Large intestine (tissue), 3 donors: ENCODE results near the gene RSAD1. TPM values are rescaled to one million over a fixed set of nuclear protein-coding genes. Genes with fewer than 3 reads are reported as not detected.

Experiments used
- DNase-seq, 2 donors: peaks; one replicate each; pipeline versions ENCODE4 v3.0.0 to v3.0.0-alpha.2; 2013
- H3K27ac ChIP-seq: one replicate; pipeline ENCODE4 v1.5.1; 2013; ENCODE audit warnings: low read length
- H3K27me3 ChIP-seq: 2 replicates; pipeline ENCODE4 v1.6.1; 2013; ENCODE audit warnings: low read length; ENCODE audit not compliant: control insufficient read depth, insufficient read depth
- H3K36me3 ChIP-seq: 2 replicates; pipeline ENCODE4 v1.6.1; 2013; ENCODE audit warnings: low read length; ENCODE audit not compliant: control insufficient read depth, insufficient read depth
- H3K4me1 ChIP-seq: one replicate; pipeline ENCODE4 v1.6.1; 2013; ENCODE audit warnings: low read length; ENCODE audit not compliant: control insufficient read depth, insufficient read depth
- H3K4me3 ChIP-seq: one replicate; pipeline ENCODE4 v1.5.1; 2013; ENCODE audit warnings: low read length
- H3K9me3 ChIP-seq: one replicate; pipeline ENCODE4 v1.6.1; 2013; ENCODE audit warnings: mild to moderate bottlenecking, low read depth, low read length, moderate library complexity; ENCODE audit not compliant: control insufficient read depth
- WGBS: methylation state at CpG from one replicate; pipeline ENCODE4 v1.1.5; 2013; ENCODE audit warnings: low lambda C conversion rate; ENCODE audit not compliant: insufficient coverage; 5-methylcytosine and 5-hydroxymethylcytosine counted together
- polyA plus RNA-seq: library from polyadenylated mRNA; unstranded; fragments of 120-200 nt; gene quantifications from one replicate; pipeline ENCODE4 v1.2.1, GENCODE V29; 2013

RSAD1 gene
- polyA plus RNA-seq, 1 donor = 39.3 TPM

- WGBS = no CpG with 5 or more reads among the region's 3 CpGs
- Histone ChIP-seq H3K9me3 (no peaks in the 10 kb centered on the region), H3K27ac (peak overlapping the region; percentile 71), H3K4me1 (peaks cover 21% of the 10 kb centered on the region), H3K27me3 (no peaks in the 10 kb centered on the region), H3K36me3 (peaks cover 23% of the 10 kb centered on the region), H3K4me3 (no peak overlapping the region)
- peak in 1 of 2 donors; percentile 46 for DNase-seq
Observed at GRCh38 chr17:50458270-50458669, 20.4 kb upstream of the RSAD1 start.

DNA sequence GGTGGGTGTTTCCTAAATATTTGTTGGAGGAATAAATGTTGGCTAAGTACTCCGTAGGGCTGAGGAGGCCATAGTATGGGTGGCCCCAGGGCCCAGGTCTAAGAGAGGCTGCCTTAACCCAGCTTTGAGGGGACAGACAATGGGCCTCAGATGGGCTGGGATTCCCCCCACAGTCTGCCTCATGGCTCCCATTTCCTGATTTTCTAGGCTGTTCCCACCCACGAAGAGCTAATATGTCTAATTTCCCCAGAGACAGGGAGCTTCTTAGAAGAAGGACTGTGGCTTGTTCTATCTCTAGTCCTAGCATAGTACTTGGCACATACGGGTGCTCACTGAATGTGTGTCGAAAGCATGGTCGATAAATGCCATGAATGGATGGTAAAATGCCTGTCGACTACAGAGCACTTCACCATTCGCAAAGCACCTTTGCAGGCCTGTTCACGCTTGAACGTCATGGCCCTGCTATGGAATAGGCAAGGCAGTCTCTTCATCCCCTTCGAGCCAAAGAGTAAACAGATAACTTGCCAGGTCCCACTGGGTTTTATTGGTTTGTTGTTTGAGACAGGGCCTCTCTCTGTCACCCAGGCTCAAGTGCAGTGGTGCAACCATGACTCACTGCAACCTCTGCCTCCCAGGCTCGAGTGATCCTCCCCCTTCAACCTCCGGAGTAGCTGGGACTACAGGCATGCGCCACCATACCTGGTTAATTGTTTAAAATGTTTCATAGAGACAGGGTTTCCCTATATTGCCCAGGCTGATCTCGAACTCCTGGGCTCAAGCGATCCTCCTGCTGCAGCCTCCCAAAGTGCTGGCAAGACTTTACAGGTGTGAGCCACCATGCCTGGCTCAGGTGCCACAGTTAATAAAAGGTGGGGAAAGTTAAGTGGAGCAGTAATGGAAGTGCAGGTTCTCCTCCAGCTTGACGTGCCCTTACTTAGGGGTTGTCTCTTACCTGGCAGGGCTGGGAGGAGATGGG lies 19.7 kb upstream of the RSAD1 start:
- Histone ChIP-seq H3K4me1 (peaks cover 21% of the 10 kb centered on the region), H3K9me3 (no peaks in the 10 kb centered on the region), H3K27me3 (no peaks in the 10 kb centered on the region), H3K4me3 (no peak overlapping the region), H3K27ac (peak overlapping the region; percentile 71), H3K36me3 (peaks cover 26% of the 10 kb centered on the region)
- WGBS = 80% methylated on average over 1 of the region's 16 CpGs
- DNase-seq = peak; percentile 81 to 88

DNA sequence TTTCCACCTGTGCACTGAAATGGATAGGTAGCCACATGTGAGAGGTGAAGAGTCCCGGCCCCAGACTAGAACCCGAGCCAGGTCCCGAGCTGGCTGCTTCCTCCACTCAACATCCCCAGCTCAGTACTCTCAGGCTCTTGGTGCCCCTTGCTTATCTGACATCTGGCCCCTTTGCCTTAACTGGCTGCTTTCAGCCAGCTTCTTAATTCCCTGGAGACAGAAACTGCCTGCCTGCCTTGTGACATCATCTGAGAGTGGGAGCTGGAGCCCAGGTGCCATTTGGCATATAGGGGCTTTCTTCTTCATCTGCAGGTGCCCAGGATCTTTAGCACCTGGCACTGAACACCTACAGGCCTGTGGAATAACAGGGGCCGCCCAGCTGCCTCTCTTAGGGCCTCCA lies 18.9 kb upstream of the RSAD1 start:
- H3K4me1 ChIP-seq = peaks cover 21% of the 10 kb centered on the region
- no peak for DNase-seq
- no peaks in the 10 kb centered on the region for H3K27me3 ChIP-seq
- no peaks in the 10 kb centered on the region for H3K9me3 ChIP-seq
- H3K4me3 ChIP-seq = no peak overlapping the region
- peak overlapping the region; percentile 30 for H3K27ac ChIP-seq
- no CpG with 5 or more reads among the region's 4 CpGs for WGBS
- peaks cover 28% of the 10 kb centered on the region for H3K36me3 ChIP-seq

GRCh38 chr17:50460831-50461526 lies 17.7 kb upstream of the RSAD1 start:
- no CpG with 5 or more reads among the region's 9 CpGs for WGBS
- Histone ChIP-seq H3K27ac (no peak overlapping the region), H3K27me3 (no peaks in the 10 kb centered on the region), H3K36me3 (peaks cover 33% of the 10 kb centered on the region), H3K4me1 (peaks cover 21% of the 10 kb centered on the region), H3K4me3 (no peak overlapping the region), H3K9me3 (no peaks in the 10 kb centered on the region)
- no peak for DNase-seq

DNA sequence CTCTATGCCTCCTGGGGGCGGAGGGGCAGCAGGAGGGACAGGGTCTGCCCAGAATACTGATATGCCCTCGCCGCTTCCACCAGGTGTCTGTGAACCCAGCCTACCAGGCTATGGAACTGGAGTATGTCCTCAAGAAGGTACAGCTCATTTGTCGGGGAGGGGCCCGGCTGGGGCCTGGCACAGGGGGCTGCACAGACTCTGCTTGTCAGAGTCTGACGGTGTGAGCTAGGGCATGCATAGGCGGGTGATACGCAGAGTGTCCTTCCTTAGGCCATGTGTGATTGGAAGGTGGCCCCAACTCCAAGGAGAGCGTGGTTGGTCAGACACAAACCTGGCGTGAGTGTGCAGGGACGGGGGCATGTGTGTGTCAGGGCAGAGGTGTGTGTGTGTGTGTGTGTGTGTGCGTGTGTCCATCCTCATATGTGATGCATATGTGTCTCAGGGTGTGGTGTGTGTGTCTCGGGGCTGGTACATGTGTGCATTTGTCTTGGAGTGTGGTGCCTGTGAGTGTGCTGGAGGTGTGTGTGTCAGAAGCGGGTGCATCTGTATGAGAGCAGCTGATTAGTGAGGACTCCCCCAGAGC lies 17.0 kb upstream of the RSAD1 start:
- Histone ChIP-seq H3K27ac (no peak overlapping the region), H3K36me3 (peaks cover 33% of the 10 kb centered on the region), H3K9me3 (no peaks in the 10 kb centered on the region), H3K4me3 (no peak overlapping the region), H3K4me1 (peaks cover 26% of the 10 kb centered on the region), H3K27me3 (no peaks in the 10 kb centered on the region)
- WGBS = no CpG with 5 or more reads among the region's 14 CpGs
- DNase-seq = no peak

DNA sequence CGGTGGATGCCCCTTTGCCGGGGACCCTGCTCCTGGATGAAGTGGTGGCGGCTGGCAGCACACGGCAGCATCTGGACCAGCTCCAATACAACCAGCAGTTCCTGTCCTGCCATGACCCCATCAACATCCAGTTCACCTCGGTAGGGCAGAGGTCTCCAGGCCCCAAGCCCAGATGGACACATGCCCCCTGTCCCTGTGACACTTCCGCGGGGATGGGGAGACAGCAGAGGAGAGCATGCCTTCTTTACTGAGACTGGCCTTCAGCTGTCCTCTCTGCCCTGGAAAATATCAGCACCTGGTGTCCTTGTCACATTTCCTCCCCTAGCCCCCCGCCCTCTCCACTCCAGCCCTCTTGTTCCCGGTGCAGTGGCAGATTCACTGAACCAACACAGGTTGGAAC lies 16.2 kb upstream of the RSAD1 start:
- Histone ChIP-seq H3K27ac (no peak overlapping the region), H3K36me3 (peaks cover 33% of the 10 kb centered on the region), H3K27me3 (peaks cover 2% of the 10 kb centered on the region), H3K4me3 (no peak overlapping the region), H3K9me3 (no peaks in the 10 kb centered on the region), H3K4me1 (peaks cover 30% of the 10 kb centered on the region)
- no peak for DNase-seq
- WGBS = no CpG with 5 or more reads among the region's 9 CpGs

DNA sequence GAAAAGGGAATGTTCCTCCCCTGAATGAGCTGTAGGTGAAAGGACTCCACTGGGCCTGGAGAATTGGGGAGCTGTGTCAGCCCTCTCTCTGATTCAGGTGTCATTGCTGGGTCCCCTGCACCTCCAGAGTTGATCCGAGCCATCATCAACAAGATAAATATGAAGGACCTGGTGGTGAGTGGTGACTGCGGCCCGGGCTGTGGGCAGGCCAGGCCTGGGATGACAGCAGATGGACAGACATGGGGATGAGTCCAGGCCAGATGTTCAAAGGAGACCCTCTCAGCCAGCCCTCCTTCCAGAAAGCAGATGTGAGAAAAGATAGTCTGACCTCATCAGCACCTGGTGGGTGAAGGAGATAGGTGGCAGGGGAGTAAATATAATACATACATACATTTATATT lies 14.5 kb upstream of the RSAD1 start:
- no peak overlapping the region for H3K4me3 ChIP-seq
- no peak overlapping the region for H3K27ac ChIP-seq
- peaks cover 25% of the 10 kb centered on the region for H3K4me1 ChIP-seq
- peaks cover 17% of the 10 kb centered on the region for H3K27me3 ChIP-seq
- peaks cover 6% of the 10 kb centered on the region for H3K9me3 ChIP-seq
- no peak for DNase-seq
- no CpG with 5 or more reads among the region's 3 CpGs for WGBS
- peaks cover 33% of the 10 kb centered on the region for H3K36me3 ChIP-seq

GRCh38 chr17:50464736-50465135 lies 13.9 kb upstream of the RSAD1 start:
- peaks cover 33% of the 10 kb centered on the region for H3K36me3 ChIP-seq
- H3K4me3 ChIP-seq = no peak overlapping the region
- H3K27ac ChIP-seq = no peak overlapping the region
- DNase-seq = no peak
- H3K9me3 ChIP-seq = peaks cover 6% of the 10 kb centered on the region
- peaks cover 20% of the 10 kb centered on the region for H3K27me3 ChIP-seq
- no CpG with 5 or more reads among the region's 4 CpGs for WGBS
- peaks cover 25% of the 10 kb centered on the region for H3K4me1 ChIP-seq

DNA sequence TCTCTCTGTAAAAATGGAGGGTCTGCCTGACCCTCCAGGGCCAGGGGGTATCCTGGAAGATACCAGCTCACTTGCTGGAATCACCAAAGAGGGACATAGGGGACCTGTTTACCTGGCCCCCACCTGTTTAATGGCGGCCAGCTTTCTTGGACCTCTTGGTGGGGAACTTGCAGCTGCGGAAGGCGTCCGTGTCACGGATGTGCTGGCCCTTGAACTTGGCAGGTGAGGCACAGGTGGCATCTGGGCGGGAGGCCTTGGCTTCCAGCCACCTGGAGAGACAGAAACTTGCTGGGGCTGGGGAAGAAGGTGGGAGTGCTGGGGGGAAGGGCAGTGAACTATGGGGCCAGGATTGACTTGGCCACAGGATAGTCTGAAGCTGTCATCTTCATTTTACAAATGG lies 13.5 kb upstream of the RSAD1 start:
- peaks cover 6% of the 10 kb centered on the region for H3K9me3 ChIP-seq
- peaks cover 25% of the 10 kb centered on the region for H3K4me1 ChIP-seq
- H3K27ac ChIP-seq = no peak overlapping the region
- peaks cover 20% of the 10 kb centered on the region for H3K27me3 ChIP-seq
- no CpG with 5 or more reads among the region's 6 CpGs for WGBS
- no peak overlapping the region for H3K4me3 ChIP-seq
- no peak for DNase-seq
- peaks cover 33% of the 10 kb centered on the region for H3K36me3 ChIP-seq

GRCh38 chr17:50465635-50466034 lies 13.0 kb upstream of the RSAD1 start:
- Histone ChIP-seq H3K27ac (no peak overlapping the region), H3K36me3 (peaks cover 33% of the 10 kb centered on the region)

More at GRCh38 chr17:50465635-50466034, 13.0 kb upstream of the RSAD1 start:
- Histone ChIP-seq H3K9me3 (peaks cover 6% of the 10 kb centered on the region), H3K4me1 (peaks cover 25% of the 10 kb centered on the region), H3K27me3 (peaks cover 20% of the 10 kb centered on the region), H3K4me3 (no peak overlapping the region)
- DNase-seq = no peak
- WGBS = no CpG with 5 or more reads among the region's 9 CpGs
